Chondrocyte (in vitro differentiated cells): Measurements from ENCODE around the gene NELL1. TPM values are rescaled to one million over a fixed set of nuclear protein-coding genes. Genes with fewer than 3 reads are reported as not detected.

ENCODE experiments used
- DNase-seq: peaks from one replicate; pipeline ENCODE4 v3.0.0; 2021; ENCODE audit warnings: mixed read lengths, low spot score
- H3K27ac Mint-ChIP-seq: one replicate; pipeline ENCODE4 v1.8.0; 2021; ENCODE audit warnings: mild to moderate bottlenecking, moderate library complexity, mixed read lengths; ENCODE audit not compliant: unreplicated experiment
- H3K27me3 Mint-ChIP-seq: 2 replicates; pipeline ENCODE4 v1.8.0; 2021; ENCODE audit warnings: low read depth, mixed read lengths
- H3K36me3 Mint-ChIP-seq: 2 replicates; pipeline ENCODE4 v1.8.0; 2021; ENCODE audit warnings: low read depth, mixed read lengths
- H3K4me1 Mint-ChIP-seq: 2 replicates; pipeline ENCODE4 v1.8.0; 2021; ENCODE audit warnings: low read depth, mild to moderate bottlenecking, mixed read lengths
- H3K4me3 Mint-ChIP-seq: one replicate; pipeline ENCODE4 v1.8.0; 2021; ENCODE audit warnings: mild to moderate bottlenecking, moderate library complexity, mixed read lengths; ENCODE audit not compliant: unreplicated experiment
- H3K9me3 Mint-ChIP-seq: 2 replicates; pipeline ENCODE4 v1.8.0; 2021; ENCODE audit warnings: low read depth, mixed read lengths
- CTCF ChIP-seq: fragments of 200-600 bp; sonication (generic); IDR thresholded peaks from 2 replicates; pipeline ENCODE4 v1.5.0; 2021; ENCODE audit warnings: antibody characterized with exemption, mild to moderate bottlenecking, moderate library complexity
- total RNA-seq: library from RNA; stranded (reverse); gene quantifications from 3 replicates; pipeline ENCODE4 v1.2.1, GENCODE V29; 2021

NELL1 gene
- total RNA-seq, 1 donor from 2014 or later: not detected

GRCh38 chr11:20824773-20825172 is 155.4 kb downstream of the NELL1 start:
- TF ChIP-seq CTCF: no peak
- Mint-ChIP-seq H3K27me3 (no peaks in the 10 kb centered on the region), H3K4me1 (no peaks in the 10 kb centered on the region), H3K4me3 (no peak overlapping the region), H3K36me3 (no peaks in the 10 kb centered on the region), H3K27ac (no peak overlapping the region), H3K9me3 (peaks cover 8% of the 10 kb centered on the region)
- DNase-seq: no peak

GRCh38 chr11:20835561-20835960 is 166.2 kb downstream of the NELL1 start:
- TF ChIP-seq CTCF: no peak
- Mint-ChIP-seq H3K27ac (no peak overlapping the region), H3K4me1 (no peaks in the 10 kb centered on the region), H3K36me3 (no peaks in the 10 kb centered on the region), H3K4me3 (no peak overlapping the region), H3K9me3 (no peaks in the 10 kb centered on the region), H3K27me3 (no peaks in the 10 kb centered on the region)
- no peak for DNase-seq

- no peaks in the 10 kb centered on the region for H3K36me3 Mint-ChIP-seq
- no peaks in the 10 kb centered on the region for H3K9me3 Mint-ChIP-seq
- no peaks in the 10 kb centered on the region for H3K27me3 Mint-ChIP-seq
- H3K4me3 Mint-ChIP-seq: no peak overlapping the region
- TF ChIP-seq CTCF: no peak
- H3K4me1 Mint-ChIP-seq: no peaks in the 10 kb centered on the region
- no peak overlapping the region for H3K27ac Mint-ChIP-seq
- no peak for DNase-seq
Measured at GRCh38 chr11:20839231-20839630, 169.8 kb downstream of the NELL1 start.

- Mint-ChIP-seq H3K27ac (no peak overlapping the region), H3K9me3 (no peaks in the 10 kb centered on the region), H3K36me3 (no peaks in the 10 kb centered on the region), H3K4me3 (no peak overlapping the region), H3K4me1 (no peaks in the 10 kb centered on the region), H3K27me3 (no peaks in the 10 kb centered on the region)
- TF ChIP-seq CTCF: no peak
- DNase-seq: no peak
Measured at GRCh38 chr11:20840341-20840740, 171.0 kb downstream of the NELL1 start.

- H3K9me3 Mint-ChIP-seq: no peaks in the 10 kb centered on the region
- TF ChIP-seq CTCF: no peak
- H3K4me1 Mint-ChIP-seq: no peaks in the 10 kb centered on the region
- H3K4me3 Mint-ChIP-seq: no peak overlapping the region
- no peak for DNase-seq
- H3K36me3 Mint-ChIP-seq: no peaks in the 10 kb centered on the region
- no peak overlapping the region for H3K27ac Mint-ChIP-seq
- H3K27me3 Mint-ChIP-seq: no peaks in the 10 kb centered on the region
Measured at GRCh38 chr11:20844216-20844615, 174.8 kb downstream of the NELL1 start.
